HG02642 (cell line): ENCODE data around the gene SRPRB.
"Not testable (repeated sequence)": the region's sequence is repeated elsewhere in the genome, so short reads cannot be mapped to it uniquely, and the experiment has no call there.

Source experiments
- ATAC-seq: cut with Tn5 transposase; IDR thresholded peaks from one replicate; pipeline ENCODE4 v1.9.1; 2021; ENCODE audit warnings: mild to moderate bottlenecking; ENCODE audit not compliant: unreplicated experiment, poor library complexity

SRPRB gene

DNA sequence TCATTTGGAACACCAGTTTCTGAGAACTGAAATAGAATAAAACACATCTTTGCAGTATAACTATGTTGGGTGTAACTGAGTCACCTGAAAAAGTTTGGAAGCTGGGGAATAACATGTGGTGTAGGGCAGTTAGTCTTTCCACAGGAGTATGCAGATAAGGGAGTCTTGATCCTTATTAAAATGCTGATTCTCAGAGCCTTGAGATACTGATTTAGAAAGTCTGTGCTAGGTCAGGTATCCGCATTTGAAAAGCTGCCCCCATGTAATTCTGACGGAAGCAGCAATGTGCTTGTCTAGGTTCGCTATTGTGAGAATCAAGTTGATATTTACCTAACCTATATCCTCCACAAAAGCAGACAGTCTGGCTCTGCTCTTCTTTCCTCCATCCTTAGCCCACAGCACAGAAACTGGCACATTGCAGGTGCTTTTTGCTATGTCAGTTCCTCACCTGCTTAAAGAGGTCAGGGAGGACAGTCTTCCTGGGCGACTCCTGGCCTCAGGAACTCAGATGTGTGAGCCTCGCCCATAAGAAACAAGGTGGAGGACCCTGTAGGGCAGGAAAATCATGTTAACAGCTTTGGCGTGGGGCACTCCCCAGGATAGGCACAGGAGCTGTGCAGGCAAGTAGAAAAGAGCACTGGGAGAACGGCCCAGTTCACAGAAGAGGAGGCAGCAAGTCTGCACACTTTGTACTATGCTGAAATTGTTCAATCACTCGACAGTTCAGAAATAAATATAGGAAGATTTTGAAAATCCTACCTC is 27.6 kb upstream of the SRPRB start:
- no peak for ATAC-seq

DNA sequence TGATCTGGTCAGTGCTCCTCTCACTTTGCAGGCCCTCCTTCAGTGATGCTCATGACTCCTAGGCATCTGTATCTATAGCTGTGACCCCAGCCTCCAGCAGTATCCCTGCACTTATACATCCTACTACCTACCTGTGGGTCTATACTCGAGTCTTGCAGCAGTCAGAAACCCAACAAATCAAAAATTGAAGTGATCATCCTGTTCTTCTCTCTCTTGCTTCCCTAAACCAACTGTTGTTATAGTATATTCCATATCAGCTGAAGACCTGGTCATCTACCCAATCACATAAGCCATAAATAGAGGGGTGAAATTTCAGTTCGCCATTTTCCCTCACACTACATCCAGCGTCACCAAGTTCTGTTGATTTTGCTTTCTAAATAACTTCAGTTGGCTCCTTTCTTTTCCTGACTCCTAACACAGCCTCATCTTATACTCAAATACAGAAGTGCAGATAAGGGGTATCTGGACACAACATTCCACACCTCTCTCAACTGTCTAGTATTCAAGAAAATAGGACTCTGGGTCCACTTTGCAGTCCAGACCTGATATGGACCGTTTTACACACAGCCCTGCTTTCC is 25.9 kb upstream of the SRPRB start:
- ATAC-seq: no peak

DNA sequence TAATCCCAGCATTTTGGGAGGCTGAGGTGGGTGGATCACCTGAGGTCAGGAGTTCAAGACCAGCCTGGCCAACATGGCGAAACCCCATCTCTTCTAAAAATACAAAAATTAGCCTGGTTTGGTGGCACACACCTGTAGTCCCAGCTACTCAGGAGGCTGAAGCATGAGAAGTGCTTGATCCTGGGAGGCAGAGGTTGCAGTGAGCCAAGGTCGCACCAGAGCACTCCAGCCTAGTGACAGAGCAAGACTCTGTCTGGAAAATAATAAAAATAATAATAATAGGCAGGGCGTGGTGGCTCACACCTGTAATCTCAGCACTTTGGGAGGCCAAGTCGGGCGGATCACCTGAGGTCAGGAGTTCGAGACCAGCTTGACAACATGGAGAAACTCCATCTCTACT is 24.9 kb upstream of the SRPRB start:
- ATAC-seq: not testable (repeated sequence)

DNA sequence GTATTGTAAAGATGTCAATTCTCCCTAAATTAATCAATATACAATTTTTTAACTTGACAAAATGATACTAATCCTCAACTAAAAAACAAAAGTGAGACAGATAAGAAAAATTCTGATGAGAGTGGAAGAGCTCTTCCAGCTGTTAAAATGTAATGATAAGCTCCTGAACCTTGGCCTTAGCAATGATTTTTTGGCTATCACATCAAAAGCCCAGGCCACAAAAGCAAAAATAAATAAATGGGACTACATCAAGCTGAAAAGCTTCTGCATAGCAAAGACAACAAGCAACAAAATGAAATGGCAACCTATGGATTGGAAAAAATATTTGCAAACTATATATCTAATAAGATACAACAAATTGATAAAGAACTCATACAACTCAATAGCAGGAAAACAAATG is 24.0 kb upstream of the SRPRB start:
- ATAC-seq: no peak

DNA sequence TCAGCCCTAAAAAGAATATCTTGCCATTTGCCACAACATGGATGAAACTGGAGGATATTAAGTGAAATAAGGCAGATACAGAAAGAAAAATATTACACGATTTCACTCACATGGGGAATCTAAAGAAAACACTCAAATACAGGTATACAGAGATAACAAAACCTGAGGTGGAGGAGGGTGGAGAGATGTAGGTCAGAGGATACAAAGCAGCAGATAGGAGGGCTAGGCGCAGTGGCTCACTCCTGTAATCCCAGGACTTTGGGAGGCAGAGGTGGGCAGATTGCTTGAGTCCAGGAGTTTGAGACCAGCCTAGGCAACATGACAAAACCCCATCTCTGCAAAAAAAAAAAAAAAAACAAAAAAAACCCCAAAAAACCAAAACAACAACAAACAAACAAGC is 23.2 kb upstream of the SRPRB start:
- no peak for ATAC-seq

DNA sequence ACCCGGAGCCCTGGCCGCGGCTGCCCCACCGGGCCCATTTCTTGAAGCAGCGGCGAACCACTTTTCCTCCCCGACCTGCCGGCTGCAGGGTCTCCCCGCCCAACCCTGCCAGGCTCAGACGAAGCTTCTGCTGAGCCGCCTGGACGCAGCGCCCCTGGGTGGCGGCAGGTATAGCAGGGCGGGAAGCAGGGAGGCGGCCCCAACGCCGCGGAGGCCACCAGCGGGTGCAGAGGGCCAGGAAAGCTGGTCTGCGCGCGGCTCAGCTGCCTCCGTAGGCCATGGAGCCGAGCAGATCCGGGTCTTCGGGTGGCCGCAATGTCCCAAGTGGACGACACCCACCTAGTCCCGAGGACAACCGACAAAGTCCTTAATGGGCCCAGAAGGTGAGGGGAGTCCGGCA is 21.9 kb upstream of the SRPRB start:
- ATAC-seq: no peak

DNA sequence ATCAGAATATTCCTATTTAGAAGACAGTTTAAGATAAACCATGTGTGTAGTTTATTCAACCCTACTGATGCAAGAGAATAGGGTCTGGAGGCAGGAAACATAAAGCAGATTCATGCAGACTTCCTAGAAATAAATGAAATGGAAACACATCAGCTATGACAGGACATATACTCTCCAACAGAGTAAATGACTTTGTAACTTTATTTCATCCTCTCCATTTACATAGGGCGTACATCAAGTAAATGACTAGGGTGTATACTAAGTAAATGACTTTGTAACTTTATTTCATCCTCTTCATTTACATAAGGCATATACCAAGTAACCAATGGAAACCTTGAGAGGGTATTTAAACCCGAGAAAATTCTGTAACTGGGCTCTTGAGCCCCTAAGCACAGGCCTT is 17.6 kb upstream of the SRPRB start:
- no peak for ATAC-seq

DNA sequence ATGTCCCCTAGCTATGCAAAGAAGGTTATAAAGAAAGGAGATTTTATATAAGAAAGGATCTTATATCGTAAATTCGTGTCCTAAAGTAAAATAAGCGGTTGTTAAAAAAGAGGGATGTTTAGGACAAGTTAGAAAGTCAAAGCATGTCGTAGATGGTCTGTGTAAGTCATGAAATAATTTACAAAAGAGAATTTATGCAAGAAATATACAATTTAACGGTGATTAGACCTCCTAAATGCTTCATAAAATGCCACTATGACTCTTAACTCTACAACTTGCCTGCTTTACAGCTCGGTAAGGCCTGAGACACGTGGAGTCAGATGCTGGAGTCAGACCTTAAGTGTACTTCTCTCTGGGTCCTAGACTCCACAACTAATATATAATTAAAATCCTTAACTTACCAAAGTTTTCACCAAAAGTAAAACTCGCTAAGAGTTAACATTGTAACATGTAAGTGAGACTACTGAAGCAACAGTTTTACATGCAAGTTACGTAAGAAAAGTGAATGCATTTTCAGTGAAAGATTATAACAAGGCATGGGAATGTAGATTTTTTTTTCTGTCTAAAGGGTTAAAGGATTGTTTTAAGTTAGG is 13.3 kb upstream of the SRPRB start:
- no peak for ATAC-seq

DNA sequence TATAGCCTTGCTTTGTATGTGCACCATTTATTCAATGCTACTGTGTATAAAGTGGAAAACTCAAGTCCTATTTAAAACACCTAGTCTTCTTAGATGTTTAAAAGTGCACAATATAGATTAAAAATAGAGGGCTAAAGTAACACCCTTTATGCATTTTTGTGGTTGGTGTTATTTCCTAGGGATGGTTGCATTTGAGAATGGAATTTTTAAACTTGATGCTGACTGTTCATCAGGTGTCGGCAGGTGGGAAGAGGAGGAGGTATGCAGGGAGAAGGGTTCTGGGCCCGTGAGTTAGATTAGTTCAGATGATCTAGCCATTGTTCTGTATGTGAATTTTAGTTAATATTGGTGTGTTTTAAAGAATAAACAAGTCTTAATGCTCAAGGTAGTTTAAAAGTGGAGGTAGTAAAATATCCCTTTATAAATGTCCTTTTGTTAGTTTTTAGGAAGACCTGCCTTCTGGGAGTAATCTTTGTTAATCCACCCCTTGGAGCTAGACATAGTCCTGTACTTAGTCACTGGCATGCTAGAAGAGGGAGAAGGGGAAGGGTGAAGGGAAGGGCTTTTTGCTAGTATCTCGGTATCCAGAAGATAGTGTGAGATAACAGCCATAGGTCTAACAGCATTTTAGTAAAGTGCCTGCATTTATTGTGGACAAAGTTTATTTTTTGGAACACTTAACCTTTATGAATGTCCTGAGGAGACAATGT is 8.1 kb upstream of the SRPRB start:
- ATAC-seq: no peak

DNA sequence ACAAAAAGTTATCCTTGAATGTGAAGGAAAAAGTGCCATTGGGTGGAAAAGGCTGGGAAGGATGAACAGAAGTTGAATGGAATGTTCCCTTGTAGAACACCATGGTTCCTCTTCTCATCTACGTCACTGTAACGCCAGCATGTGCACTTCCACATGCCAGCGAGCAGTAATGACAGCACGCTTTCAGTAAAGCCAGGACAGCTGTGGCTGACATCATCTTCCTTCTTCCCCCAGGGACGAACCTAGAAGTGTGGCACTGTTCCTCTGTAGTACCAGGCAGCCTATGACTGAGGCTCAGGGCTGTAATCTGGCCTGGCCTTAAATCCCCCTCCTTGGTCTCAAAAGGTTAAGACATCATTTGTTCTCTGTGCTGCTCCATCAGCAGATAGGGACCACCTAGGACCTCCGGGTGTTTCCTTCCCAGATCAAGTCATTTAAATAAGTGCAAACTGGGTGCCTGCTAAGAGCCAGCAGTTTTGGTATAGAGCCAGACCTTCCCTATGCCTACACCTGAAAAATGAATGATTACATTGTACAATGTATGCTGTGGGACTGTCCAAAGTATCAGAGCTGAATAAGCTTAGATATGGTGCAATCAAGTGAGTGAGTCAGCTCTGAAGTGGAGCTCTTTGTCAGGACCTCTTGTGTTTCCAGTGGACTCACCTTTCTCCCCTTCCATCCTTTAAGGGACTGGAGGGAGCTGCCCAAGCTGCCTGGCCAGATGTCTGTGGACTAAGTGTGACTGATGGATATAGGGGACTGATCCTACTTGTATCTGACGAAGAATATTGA is 5.6 kb upstream of the SRPRB start:
- ATAC-seq: no peak

DNA sequence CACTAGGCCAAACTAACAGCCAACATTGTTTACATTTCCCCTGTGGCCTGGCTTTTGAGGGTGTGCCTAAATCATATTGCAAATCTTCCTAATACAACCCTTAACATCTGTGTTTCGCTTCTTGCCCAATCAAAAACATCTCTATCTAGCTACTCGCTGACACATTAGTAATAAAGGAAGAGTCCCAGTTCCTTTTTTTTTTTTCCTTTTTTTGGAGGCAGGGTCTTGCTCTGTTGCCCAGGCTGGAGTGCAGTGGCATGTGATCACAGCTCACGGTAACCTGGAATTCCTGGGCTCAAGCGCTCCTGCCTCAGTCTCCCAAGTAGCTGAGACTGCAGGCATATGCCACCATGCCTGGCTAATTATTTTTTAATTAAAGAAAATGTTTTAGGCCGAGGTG is 2.1 kb upstream of the SRPRB start:
- ATAC-seq: no peak

DNA sequence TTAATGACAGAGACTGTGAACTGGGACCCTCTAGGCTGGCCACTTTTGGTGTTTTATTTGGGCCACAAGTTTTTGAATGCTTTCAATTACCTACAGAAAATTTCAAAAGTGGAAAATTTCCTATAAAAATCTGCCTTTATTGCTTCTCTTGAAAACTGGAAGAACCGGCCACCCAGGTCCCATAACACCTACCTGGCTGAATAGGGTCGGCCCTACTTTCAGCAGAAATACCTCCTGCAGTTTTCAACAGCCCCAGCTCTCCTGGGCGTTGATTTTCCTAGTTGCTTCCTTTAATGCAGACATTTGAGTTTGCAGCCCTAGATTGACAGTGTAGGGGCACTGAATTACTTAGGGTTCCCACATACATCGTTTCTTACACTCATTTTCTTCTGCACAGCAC is 719 bp upstream of the SRPRB start:
- ATAC-seq: no peak

DNA sequence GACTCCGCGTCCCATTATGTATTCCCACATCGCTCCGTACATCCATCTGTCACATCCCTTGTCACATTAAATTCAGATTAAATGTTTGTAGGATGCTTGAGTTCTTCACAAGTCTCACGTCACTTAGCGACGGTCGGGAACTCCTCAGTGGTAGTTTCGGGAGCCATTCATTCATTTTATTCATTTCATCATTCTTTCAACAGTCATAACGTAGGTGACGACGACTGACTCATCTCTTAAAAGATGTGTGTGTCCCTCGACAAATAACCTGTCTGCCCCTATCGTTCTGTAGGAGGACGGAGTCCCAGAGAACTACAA is 272 bp upstream of the SRPRB start:
- ATAC-seq: no peak

DNA sequence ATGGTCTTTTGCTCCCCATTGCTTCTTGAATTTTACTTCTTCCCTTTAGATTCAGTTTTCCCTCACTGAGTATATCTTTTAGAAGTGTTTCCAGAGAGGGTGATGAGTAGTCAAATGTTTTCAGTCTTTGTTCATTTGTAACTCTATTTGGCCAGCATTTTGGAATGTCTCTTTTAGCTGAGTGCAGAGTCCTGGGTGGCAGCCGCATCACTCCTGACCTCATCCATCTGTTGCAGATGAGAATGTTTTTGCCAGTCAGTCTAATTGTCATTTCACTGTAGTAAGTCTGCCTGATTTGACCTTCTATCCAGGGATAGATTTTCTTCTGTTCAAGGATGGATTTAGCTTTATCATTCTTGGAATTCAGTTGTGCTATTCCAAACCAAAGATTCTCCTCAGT is 7.3 kb downstream of the SRPRB start:
- no peak for ATAC-seq

DNA sequence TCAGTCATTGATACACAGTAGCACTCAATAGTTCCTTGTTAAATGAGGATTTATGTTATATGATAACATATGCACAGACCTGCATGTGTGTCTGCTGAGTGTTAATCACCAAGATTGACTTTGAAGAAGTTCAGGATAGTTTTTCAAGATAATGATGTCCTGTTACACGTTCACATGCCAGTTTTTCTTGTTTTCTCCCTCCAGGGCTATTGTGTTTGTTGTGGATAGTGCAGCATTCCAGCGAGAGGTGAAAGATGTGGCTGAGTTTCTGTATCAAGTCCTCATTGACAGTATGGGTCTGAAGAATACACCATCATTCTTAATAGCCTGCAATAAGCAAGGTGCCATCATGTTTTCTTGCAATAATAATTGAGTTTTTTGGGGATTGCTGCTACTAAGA is 9.8 kb downstream of the SRPRB start:
- no peak for ATAC-seq

DNA sequence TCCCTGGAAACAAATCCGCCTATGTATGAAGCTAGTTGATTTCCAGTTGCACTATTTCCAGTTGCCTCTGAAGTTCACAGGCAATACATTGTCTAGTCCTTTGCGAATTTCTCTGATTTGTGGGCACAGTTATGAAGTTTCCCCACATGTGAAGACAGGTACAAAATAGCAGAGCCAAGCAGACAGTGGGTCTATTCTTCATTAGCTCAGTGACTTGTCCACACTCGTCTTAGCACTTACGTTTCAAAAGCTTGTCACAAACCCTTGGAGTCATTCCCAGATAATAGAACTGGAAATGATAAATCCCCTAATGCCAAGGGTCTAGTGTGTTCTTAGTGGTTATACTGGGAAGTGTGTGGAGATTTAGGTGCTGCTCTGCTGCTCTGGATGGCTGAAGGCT is 14.5 kb downstream of the SRPRB start:
- ATAC-seq: no peak

DNA sequence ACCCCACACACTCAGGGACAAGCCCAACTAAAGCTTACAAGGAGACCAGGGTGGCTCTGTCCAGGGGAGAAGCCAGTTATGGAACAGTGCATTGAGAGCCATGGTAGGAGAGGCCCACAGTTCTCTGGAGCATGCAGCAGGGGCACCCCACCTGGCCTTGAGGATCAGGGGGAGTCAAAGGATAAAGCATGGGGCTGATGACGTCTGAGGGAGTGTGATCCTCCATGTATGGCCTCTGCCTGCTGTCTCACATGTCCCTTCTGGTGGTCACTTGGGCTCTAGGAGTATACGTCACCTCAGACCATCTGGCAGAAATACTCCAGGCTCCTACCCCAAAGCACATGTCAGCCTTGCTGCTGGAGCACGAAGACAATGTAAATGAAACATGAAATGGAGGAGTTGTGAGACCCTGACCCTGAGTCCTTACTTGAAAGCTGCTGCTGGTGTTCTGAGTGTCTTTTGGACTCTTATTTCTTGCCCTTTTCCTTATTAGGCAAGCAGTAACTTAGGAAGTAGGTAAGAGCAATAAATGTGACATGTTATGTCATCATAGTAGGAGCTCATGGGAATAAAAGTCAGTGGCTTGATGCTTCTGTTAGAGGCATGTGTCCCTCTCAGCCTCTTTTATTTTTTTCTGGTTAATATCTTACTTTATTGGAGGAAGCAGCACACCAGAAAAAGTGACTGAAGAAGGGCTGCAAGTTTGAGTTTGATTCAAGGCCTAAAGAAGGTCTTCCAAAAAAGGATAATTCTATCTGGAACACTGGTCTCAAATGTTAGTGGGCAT is 15.5 kb downstream of the SRPRB start:
- no peak for ATAC-seq

DNA sequence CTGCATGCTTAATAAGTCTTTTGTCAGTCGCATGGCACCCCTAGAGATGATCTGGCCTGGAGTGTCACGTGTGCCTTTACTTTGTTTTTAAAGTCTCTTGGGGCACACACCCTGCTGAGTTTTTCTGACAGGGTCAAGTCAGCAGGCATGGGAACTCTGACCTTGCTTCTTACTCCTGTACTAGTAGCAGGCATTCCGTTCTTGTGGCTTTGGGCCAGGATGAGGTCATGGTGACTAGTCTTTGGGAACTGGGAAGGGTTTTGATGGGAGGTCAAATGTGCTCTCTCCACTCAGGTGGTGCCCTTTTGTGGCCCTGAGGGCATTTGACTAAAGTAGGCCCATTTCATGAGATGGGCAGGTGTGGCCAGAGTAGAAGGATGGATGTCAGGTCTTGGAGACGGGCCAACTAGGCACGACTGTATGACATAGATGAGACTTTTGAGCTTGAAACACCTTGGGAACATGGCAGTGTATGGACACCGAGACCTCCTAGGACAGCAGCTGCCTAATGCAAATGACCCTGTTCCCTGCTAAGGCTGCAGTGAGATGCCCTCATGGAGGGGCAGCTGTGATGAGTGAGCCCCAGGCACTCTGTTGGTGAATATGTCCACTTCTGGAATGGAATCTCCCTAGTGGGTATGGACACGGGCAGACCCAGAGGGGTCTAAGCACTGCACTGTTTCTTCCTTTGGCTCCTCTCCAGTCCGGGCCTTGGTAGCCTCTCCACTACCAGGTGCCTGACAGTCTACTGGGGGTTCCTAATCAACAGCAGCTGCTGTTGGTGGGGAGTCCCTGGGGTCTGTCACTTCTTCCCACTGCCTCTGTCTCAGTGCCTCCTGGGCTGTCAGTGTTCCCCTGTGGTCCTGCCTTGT is 16.4 kb downstream of the SRPRB start:
- ATAC-seq: no peak

DNA sequence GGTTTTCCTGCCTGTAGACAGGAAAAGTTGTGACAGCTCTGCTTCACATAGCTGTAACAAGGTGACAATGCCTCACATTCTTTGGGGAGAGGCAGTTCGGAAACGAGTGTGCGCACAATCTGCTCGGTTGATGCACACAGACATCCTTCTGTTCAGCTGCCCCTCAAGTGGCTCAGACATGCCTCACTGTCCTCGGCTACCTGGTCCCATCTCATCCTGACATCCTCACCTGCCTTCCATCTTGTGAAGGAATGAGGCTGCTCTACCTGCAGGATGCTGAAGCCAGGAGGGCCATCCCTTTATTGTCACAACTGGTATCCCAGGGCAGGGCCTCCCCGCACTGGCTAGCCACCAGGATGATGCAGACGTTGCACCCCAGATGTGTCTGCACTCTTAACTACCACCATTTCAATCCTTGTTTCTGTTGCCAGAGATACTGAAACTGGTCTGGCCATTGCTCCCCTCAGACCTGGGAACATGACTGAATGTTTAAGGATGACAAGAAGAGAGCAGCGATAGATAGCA is 19.4 kb downstream of the SRPRB start:
- no peak for ATAC-seq
